Measurements from ENCODE around the gene CDC42BPA. TPM values are rescaled to one million over a fixed set of nuclear protein-coding genes. Genes with fewer than 3 reads are reported as not detected.

CDC42BPA gene
- total and polyA plus RNA-seq, 2 donors (not counting 1 experiment from before 2014, with no cell fraction given) = 26.4 to 77.1 TPM

- Histone ChIP-seq H3K4me2 (ENCODE audit: extremely low read depth, insufficient read depth, low read length) (no peak overlapping the region), H3K27me3 (ENCODE audit: control insufficient read depth, insufficient read depth, low read length) (no peaks in the 10 kb centered on the region), H3K79me2 (ENCODE audit: control insufficient read depth, insufficient read depth, low read length) (peaks cover 21% of the 10 kb centered on the region), H3K27ac (ENCODE audit: insufficient read depth, low read length) (no peak overlapping the region), H3K36me3 (ENCODE audit: control insufficient read depth, insufficient read depth, low read length) (no peaks in the 10 kb centered on the region), H4K20me1 (ENCODE audit: control insufficient read depth, extremely low read depth, insufficient read depth, low read length) (peaks cover 3% of the 10 kb centered on the region), H3K9me3 (ENCODE audit: control insufficient read depth, insufficient read depth, low read depth, low read length) (no peaks in the 10 kb centered on the region), H3K4me3 (replicated peaks in 1 of 4; ENCODE audit: control extremely low read depth in 1 of 4, insufficient read depth in 1 of 4, low read depth in 3 of 4, low read length in 4 of 4) (no peak overlapping the region), H3K9ac (ENCODE audit: insufficient read depth, low read length) (no peak overlapping the region), H3K4me1 (ENCODE audit: control insufficient read depth, extremely low read depth, insufficient read depth, low read length) (no peaks in the 10 kb centered on the region), H2AFZ (ENCODE audit: low read length) (no peak overlapping the region)
- no peak for DNase-seq (ENCODE audit: low read depth in 2 of 2)
- TF ChIP-seq CTCF (conservative IDR thresholded peaks at IDR 0.05 in 1 of 2, IDR thresholded peaks at IDR 0.05 in 1 of 2; ENCODE audit: low read depth in 1 of 2, low read length in 2 of 2) = no peak
- TF ChIP-seq EZH2 (IDR thresholded peaks at IDR 0.05; ENCODE audit: low read length, missing control alignments) = no peak
These were observed 2.2 kb upstream of the CDC42BPA start for GRCh38 chr1:227320476-227320875.

GRCh38 chr1:227318853-227319607 lies 738 bp upstream of the CDC42BPA start:
- Histone ChIP-seq H3K4me2 (ENCODE audit: extremely low read depth, insufficient read depth, low read length) (peak overlapping the region; percentile 89), H4K20me1 (ENCODE audit: control insufficient read depth, extremely low read depth, insufficient read depth, low read length) (peaks cover 6% of the 10 kb centered on the region), H3K79me2 (ENCODE audit: control insufficient read depth, insufficient read depth, low read length) (peaks cover 35% of the 10 kb centered on the region), H3K4me1 (ENCODE audit: control insufficient read depth, extremely low read depth, insufficient read depth, low read length) (no peaks in the 10 kb centered on the region), H3K9ac (ENCODE audit: insufficient read depth, low read length) (peak overlapping the region; percentile 82), H3K27me3 (ENCODE audit: control insufficient read depth, insufficient read depth, low read length) (no peaks in the 10 kb centered on the region), H3K9me3 (ENCODE audit: control insufficient read depth, insufficient read depth, low read depth, low read length) (no peaks in the 10 kb centered on the region), H2AFZ (ENCODE audit: low read length) (peak overlapping the region; percentile 78), H3K27ac (ENCODE audit: insufficient read depth, low read length) (peak overlapping the region; percentile 80), H3K36me3 (ENCODE audit: control insufficient read depth, insufficient read depth, low read length) (no peaks in the 10 kb centered on the region), H3K4me3 (replicated peaks in 1 of 4; ENCODE audit: control extremely low read depth in 1 of 4, insufficient read depth in 1 of 4, low read depth in 3 of 4, low read length in 4 of 4) (peak overlapping the region; percentile 59 to 88 (median 76))
- no peak for TF ChIP-seq EZH2 (IDR thresholded peaks at IDR 0.05; ENCODE audit: low read length, missing control alignments)
- no peak for TF ChIP-seq CTCF (conservative IDR thresholded peaks at IDR 0.05 in 1 of 2, IDR thresholded peaks at IDR 0.05 in 1 of 2; ENCODE audit: low read depth in 1 of 2, low read length in 2 of 2)
- peak; percentile 33 to 67 for DNase-seq (ENCODE audit: low read depth in 2 of 2)

GRCh38 chr1:227317523-227318015 lies 723 bp downstream of the CDC42BPA start:
- peak overlapping the region; percentile 80 for H3K27ac ChIP-seq (ENCODE audit: insufficient read depth, low read length)
- no peaks in the 10 kb centered on the region for H3K4me1 ChIP-seq (ENCODE audit: control insufficient read depth, extremely low read depth, insufficient read depth, low read length)
- peak overlapping the region; percentile 23 for H2AFZ ChIP-seq (ENCODE audit: low read length)
- peak overlapping the region; percentile 82 for H3K9ac ChIP-seq (ENCODE audit: insufficient read depth, low read length)
- H3K27me3 ChIP-seq (ENCODE audit: control insufficient read depth, insufficient read depth, low read length) = no peaks in the 10 kb centered on the region
- no peaks in the 10 kb centered on the region for H3K9me3 ChIP-seq (ENCODE audit: control insufficient read depth, insufficient read depth, low read depth, low read length)
- peaks cover 50% of the 10 kb centered on the region for H3K79me2 ChIP-seq (ENCODE audit: control insufficient read depth, insufficient read depth, low read length)
- H3K36me3 ChIP-seq (ENCODE audit: control insufficient read depth, insufficient read depth, low read length) = no peaks in the 10 kb centered on the region
- no peak for TF ChIP-seq EZH2 (IDR thresholded peaks at IDR 0.05; ENCODE audit: low read length, missing control alignments)
- peak in 1 of 2 donors; percentile 32 for TF ChIP-seq CTCF (conservative IDR thresholded peaks at IDR 0.05 in 1 of 2, IDR thresholded peaks at IDR 0.05 in 1 of 2; ENCODE audit: low read depth in 1 of 2, low read length in 2 of 2)
- peak overlapping the region; percentile 81 to 94 (median 90) for H3K4me3 ChIP-seq (replicated peaks in 1 of 4; ENCODE audit: control extremely low read depth in 1 of 4, insufficient read depth in 1 of 4, low read depth in 3 of 4, low read length in 4 of 4)
- peaks cover 6% of the 10 kb centered on the region for H4K20me1 ChIP-seq (ENCODE audit: control insufficient read depth, extremely low read depth, insufficient read depth, low read length)
- no peak overlapping the region for H3K4me2 ChIP-seq (ENCODE audit: extremely low read depth, insufficient read depth, low read length)
- peak; percentile 65 to 73 for DNase-seq (ENCODE audit: low read depth in 2 of 2)
